HepG2 (cell line): ENCODE data around the gene ERBB3. TPM values are rescaled to one million over a fixed set of nuclear protein-coding genes. Genes with fewer than 3 reads are reported as not detected.
A peak's percentile ranks its signal among the peaks of the same experiment; 100 is the strongest.

Source experiments
- ARID2 ChIP-seq: sonication (generic); formaldehyde crosslinking; IDR thresholded peaks from 2 replicates; pipeline ENCODE4 v1.8.1; 2022; ENCODE audit warnings: mild to moderate bottlenecking, missing genetic modification reagents, borderline replicate concordance
- ATM ChIP-seq: fragments of 450-650 bp; IDR thresholded peaks from 2 replicates; pipeline ENCODE4 v1.7.1; 2017; ENCODE audit warnings: mild to moderate bottlenecking, borderline replicate concordance
- BCL6 ChIP-seq: IDR thresholded peaks from 2 replicates; pipeline ENCODE4 v1.6.1; 2016; ENCODE audit warnings: missing genetic modification reagents, missing compliant biosample characterization
- BRF2 ChIP-seq: sonication (generic); formaldehyde crosslinking; IDR thresholded peaks from 2 replicates; pipeline ENCODE4 v1.8.1; 2022; ENCODE audit warnings: mild to moderate bottlenecking, missing genetic modification reagents
- DR1 ChIP-seq: sonication (generic); formaldehyde crosslinking; IDR thresholded peaks from 2 replicates; pipeline ENCODE4 v1.8.0; 2021; ENCODE audit warnings: mild to moderate bottlenecking, missing genetic modification reagents, inconsistent platforms
- GATAD2A ChIP-seq: IDR thresholded peaks from 2 replicates; pipeline ENCODE4 v1.6.1; 2016
- HNF1B ChIP-seq: sonication (generic); formaldehyde crosslinking; IDR thresholded peaks from 2 replicates; pipeline ENCODE4 v1.5.1; 2020; ENCODE audit warnings: mild to moderate bottlenecking, moderate library complexity, missing genetic modification reagents
- KDM4B ChIP-seq: sonication (generic); formaldehyde crosslinking; IDR thresholded peaks from 2 replicates; pipeline ENCODE4 v1.4.0; 2020; ENCODE audit warnings: missing genetic modification reagents
- MED13 ChIP-seq: sonication (generic); formaldehyde crosslinking; IDR thresholded peaks from 2 replicates; pipeline ENCODE4 v1.5.0; 2020; ENCODE audit warnings: missing genetic modification reagents
- MTF2 ChIP-seq: sonication (generic); formaldehyde crosslinking; IDR thresholded peaks from 2 replicates; pipeline ENCODE4 v1.5.0; 2020; ENCODE audit warnings: missing genetic modification reagents, borderline replicate concordance
- NFYB ChIP-seq: sonication (generic); formaldehyde crosslinking; IDR thresholded peaks from 2 replicates; pipeline ENCODE4 v1.4.0; 2020; ENCODE audit warnings: missing genetic modification reagents
- POLR2A ChIP-seq, 2 experiments: IDR thresholded peaks; 2 replicates each; pipeline ENCODE4 v1.6.1; 2011; ENCODE audit warnings: low read depth in 2 of 2, low read length in 2 of 2, mild to moderate bottlenecking in 1 of 2, moderate library complexity in 1 of 2; ENCODE audit not compliant: insufficient read depth in 1 of 2
- REXO4 ChIP-seq: sonication (generic); formaldehyde crosslinking; IDR thresholded peaks from 2 replicates; pipeline ENCODE4 v1.8.0; 2022; ENCODE audit warnings: missing genetic modification reagents, mild to moderate bottlenecking, borderline replicate concordance
- SP1 ChIP-seq, 2 experiments: fragments of 450-650 bp in 1 of 2; sonication (generic) in 1 of 2; formaldehyde crosslinking in 1 of 2; IDR thresholded peaks; 2 replicates each; pipeline versions ENCODE4 v1.4.0 to v1.6.1; 2016 to 2020; ENCODE audit warnings: missing genetic modification reagents in 1 of 2
- ZNF263 ChIP-seq: sonication (generic); formaldehyde crosslinking; IDR thresholded peaks from 2 replicates; pipeline ENCODE4 v1.4.0; 2020; ENCODE audit warnings: missing genetic modification reagents
- ZNF3 ChIP-seq: IDR thresholded peaks from 2 replicates; pipeline ENCODE4 v1.7.0; 2017; ENCODE audit warnings: inconsistent platforms
- ZNF337 ChIP-seq: sonication (generic); formaldehyde crosslinking; IDR thresholded peaks from 2 replicates; pipeline ENCODE4 v1.5.1; 2020; ENCODE audit warnings: missing genetic modification reagents, low read depth, mild to moderate bottlenecking, borderline replicate concordance
- ZNF607 ChIP-seq: sonication (generic); formaldehyde crosslinking; IDR thresholded peaks from 2 replicates; pipeline ENCODE4 v1.5.1; 2020; ENCODE audit warnings: missing genetic modification reagents, mild to moderate bottlenecking, borderline replicate concordance
- ZNF792 ChIP-seq: IDR thresholded peaks from 2 replicates; pipeline ENCODE4 v1.6.1; 2016
- ZSCAN22 ChIP-seq: sonication (generic); formaldehyde crosslinking; IDR thresholded peaks from 2 replicates; pipeline ENCODE4 v1.4.0; 2020; ENCODE audit warnings: mild to moderate bottlenecking, missing genetic modification reagents
- polyA plus RNA-seq, 8 experiments: library from polyadenylated mRNA; depleted of rRNA in 3 of 8; stranded (reverse) in 7 of 8; unstranded in 1 of 8; fragments of >200 nt; fragmentation: Illumina TruSeq in 4 of 8; extraction: Trizol in 4 of 8; gene quantifications; 2 replicates each; pipeline versions ENCODE4 v1.2.1 to v1.2.3, GENCODE V29; 2011 to 2016; ENCODE audit warnings: low read depth in 4 of 8, missing spikeins in 1 of 8, mixed read lengths in 1 of 8; ENCODE audit not compliant: insufficient read depth in 1 of 8
- total RNA-seq, 5 experiments: library from RNA; depleted of rRNA; stranded (reverse); fragments of >200 nt; fragmentation: Illumina TruSeq; extraction: Trizol; gene quantifications; 2 replicates each; pipeline ENCODE4 v1.2.3, GENCODE V29; 2016; ENCODE audit warnings: low read depth in 1 of 5
- TF ChIP-seq, protein P1 (sequence below), 2 experiments: sonication (generic) in 1 of 2; formaldehyde crosslinking in 1 of 2; IDR thresholded peaks; 2 replicates each; pipeline versions ENCODE4 v1.4.0 to v1.6.1; 2018 to 2020; ENCODE audit warnings: missing genetic modification reagents in 2 of 2, borderline replicate concordance in 1 of 2, low read depth in 1 of 2, mild to moderate bottlenecking in 1 of 2, missing biosample characterization in 1 of 2
- TF ChIP-seq, protein P2 (sequence below): sonication (generic); formaldehyde crosslinking; conservative IDR thresholded peaks from 2 replicates; pipeline ENCODE4 v1.4.0; 2020; ENCODE audit warnings: mild to moderate bottlenecking, missing genetic modification reagents, moderate library complexity

The ERBB3 gene
- total and polyA plus RNA-seq, 2 of the 13 experiments (the other 11 are each of a cell fraction or from before 2014, with no cell fraction given), result 93.6 to 358 TPM

DNA sequence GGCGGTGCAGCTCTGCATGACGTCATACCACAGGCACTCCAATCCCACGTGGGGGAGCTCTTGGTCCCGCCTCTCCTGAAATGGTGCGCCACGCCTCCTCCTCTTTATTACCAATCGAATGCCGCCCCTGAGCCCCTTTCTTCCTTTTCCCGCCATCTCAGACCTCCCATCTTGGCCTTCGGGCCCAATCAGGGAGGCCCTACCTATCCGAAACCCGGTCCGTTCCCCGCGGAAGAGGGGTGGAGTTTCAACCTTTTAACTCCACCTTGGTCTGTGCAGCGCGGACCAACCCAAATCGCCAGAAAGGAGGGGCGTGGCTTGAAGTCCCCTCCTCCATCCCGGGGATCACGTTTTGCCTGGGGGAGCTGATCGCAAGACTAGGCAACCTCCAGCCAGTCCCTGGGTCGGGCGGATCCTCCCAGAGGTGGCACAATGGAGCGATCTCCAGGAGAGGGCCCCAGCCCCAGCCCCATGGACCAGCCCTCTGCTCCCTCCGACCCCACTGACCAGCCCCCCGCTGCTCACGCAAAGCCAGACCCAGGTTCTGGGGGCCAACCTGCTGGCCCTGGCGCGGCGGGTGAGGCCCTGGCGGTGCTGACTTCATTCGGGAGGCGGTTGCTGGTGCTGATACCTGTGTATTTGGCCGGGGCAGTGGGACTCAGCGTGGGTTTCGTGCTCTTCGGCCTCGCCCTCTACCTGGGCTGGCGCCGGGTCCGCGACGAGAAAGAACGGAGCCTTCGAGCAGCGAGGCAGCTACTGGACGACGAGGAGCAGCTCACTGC lies 48.1 kb downstream of the ERBB3 start, which contains the start of gene ESYT1 (continued):
- TF ChIP-seq HNF1B (CRISPR knock-in tag), result peak; percentile 82
- TF ChIP-seq DR1 (CRISPR knock-in tag), result peak; percentile 67; the same call in 1 of the 2 replicates
- peak; percentile 24; the same call in 1 of the 2 replicates for TF ChIP-seq ZSCAN22 (CRISPR knock-in tag)
- no peak for TF ChIP-seq ATM
- TF ChIP-seq ZNF263 (CRISPR knock-in tag), result peak; percentile 63; the same call in 1 of the 2 replicates
- TF ChIP-seq, protein P1, sequence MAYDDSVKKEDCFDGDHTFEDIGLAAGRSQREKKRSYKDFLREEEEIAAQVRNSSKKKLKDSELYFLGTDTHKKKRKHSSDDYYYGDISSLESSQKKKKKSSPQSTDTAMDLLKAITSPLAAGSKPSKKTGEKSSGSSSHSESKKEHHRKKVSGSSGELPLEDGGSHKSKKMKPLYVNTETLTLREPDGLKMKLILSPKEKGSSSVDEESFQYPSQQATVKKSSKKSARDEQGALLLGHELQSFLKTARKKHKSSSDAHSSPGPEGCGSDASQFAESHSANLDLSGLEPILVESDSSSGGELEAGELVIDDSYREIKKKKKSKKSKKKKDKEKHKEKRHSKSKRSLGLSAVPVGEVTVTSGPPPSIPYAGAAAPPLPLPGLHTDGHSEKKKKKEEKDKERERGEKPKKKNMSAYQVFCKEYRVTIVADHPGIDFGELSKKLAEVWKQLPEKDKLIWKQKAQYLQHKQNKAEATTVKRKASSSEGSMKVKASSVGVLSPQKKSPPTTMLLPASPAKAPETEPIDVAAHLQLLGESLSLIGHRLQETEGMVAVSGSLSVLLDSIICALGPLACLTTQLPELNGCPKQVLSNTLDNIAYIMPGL (CRISPR knock-in tag; IDR thresholded peaks at IDR 0.05; ENCODE audit: borderline replicate concordance in 1 of 2, low read depth in 1 of 2), result peak in 1 of 2 experiments; percentile 77; a peak in 3 of 4 replicates
- peak; percentile 21; the same call in 1 of the 2 replicates for TF ChIP-seq BCL6 (CRISPR knock-in tag)
- TF ChIP-seq BRF2, result no peak
- TF ChIP-seq ZNF792, result no peak
- TF ChIP-seq GATAD2A (CRISPR knock-in tag), result 0 out of 2 replicates have a peak, but pooled peaks have one; percentile 21
- TF ChIP-seq REXO4 (CRISPR knock-in tag), result no peak
- TF ChIP-seq ARID2, result no peak
- TF ChIP-seq NFYB, result peak; percentile 85
- no peak for TF ChIP-seq ZNF337 (CRISPR knock-in tag)
- TF ChIP-seq POLR2A (IDR thresholded peaks at IDR 0.05; ENCODE audit: insufficient read depth in 1 of 2, low read depth in 2 of 2, low read length in 2 of 2), result peak; percentile 90 to 96
- no peak for TF ChIP-seq SP1 (IDR thresholded peaks at IDR 0.05)
- TF ChIP-seq SP1 (CRISPR knock-in tag; IDR thresholded peaks at IDR 0.05), result peak; percentile 80; the same call in 1 of the 2 replicates
- no peak for TF ChIP-seq ZNF3 (CRISPR knock-in tag)
- no peak for TF ChIP-seq MED13
- 0 out of 2 replicates have a peak, but pooled peaks have one; percentile 12 for TF ChIP-seq KDM4B (CRISPR knock-in tag)
- no peak for TF ChIP-seq MTF2
- peak; percentile 47; the same call in 1 of the 2 replicates for TF ChIP-seq ZNF607 (CRISPR knock-in tag)
- TF ChIP-seq, protein P2, sequence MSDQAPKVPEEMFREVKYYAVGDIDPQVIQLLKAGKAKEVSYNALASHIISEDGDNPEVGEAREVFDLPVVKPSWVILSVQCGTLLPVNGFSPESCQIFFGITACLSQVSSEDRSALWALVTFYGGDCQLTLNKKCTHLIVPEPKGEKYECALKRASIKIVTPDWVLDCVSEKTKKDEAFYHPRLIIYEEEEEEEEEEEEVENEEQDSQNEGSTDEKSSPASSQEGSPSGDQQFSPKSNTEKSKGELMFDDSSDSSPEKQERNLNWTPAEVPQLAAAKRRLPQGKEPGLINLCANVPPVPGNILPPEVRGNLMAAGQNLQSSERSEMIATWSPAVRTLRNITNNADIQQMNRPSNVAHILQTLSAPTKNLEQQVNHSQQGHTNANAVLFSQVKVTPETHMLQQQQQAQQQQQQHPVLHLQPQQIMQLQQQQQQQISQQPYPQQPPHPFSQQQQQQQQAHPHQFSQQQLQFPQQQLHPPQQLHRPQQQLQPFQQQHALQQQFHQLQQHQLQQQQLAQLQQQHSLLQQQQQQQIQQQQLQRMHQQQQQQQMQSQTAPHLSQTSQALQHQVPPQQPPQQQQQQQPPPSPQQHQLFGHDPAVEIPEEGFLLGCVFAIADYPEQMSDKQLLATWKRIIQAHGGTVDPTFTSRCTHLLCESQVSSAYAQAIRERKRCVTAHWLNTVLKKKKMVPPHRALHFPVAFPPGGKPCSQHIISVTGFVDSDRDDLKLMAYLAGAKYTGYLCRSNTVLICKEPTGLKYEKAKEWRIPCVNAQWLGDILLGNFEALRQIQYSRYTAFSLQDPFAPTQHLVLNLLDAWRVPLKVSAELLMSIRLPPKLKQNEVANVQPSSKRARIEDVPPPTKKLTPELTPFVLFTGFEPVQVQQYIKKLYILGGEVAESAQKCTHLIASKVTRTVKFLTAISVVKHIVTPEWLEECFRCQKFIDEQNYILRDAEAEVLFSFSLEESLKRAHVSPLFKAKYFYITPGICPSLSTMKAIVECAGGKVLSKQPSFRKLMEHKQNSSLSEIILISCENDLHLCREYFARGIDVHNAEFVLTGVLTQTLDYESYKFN (CRISPR knock-in tag), result peak; percentile 36
